K562 (cell line): Measurements from ENCODE around the gene HLTF. TPM values are rescaled to one million over a fixed set of nuclear protein-coding genes. Genes with fewer than 3 reads are reported as not detected.

ENCODE experiments used
- BCLAF1 ChIP-seq, 2 experiments: fragments of 450-650 bp in 1 of 2; IDR thresholded peaks; 2 replicates each; pipeline ENCODE4 v1.6.1; 2011 to 2017; ENCODE audit warnings: low read depth in 2 of 2, antibody characterized with exemption in 1 of 2, borderline replicate concordance in 1 of 2, low read length in 1 of 2, mild to moderate bottlenecking in 1 of 2, mixed read lengths in 1 of 2; ENCODE audit not compliant: control insufficient read depth in 1 of 2
- FOXO4 ChIP-seq: fragments of 450-650 bp; formaldehyde crosslinking; IDR thresholded peaks from 2 replicates; pipeline ENCODE4 v1.4.0; 2020; ENCODE audit warnings: mild to moderate bottlenecking, moderate library complexity
- MTA3 ChIP-seq: fragments of 450-650 bp; formaldehyde crosslinking; IDR thresholded peaks from 2 replicates; pipeline ENCODE4 v1.6.1; 2017; ENCODE audit warnings: mild to moderate bottlenecking, borderline replicate concordance
- NR2F6 ChIP-seq: fragments of 450-650 bp; formaldehyde crosslinking; IDR thresholded peaks from 2 replicates; pipeline ENCODE4 v1.4.0; 2020; ENCODE audit warnings: mild to moderate bottlenecking
- RERE ChIP-seq: sonication (generic); formaldehyde crosslinking; IDR thresholded peaks from 2 replicates; pipeline ENCODE4 v1.8.0; 2023; ENCODE audit warnings: missing genetic modification reagents, mild to moderate bottlenecking, borderline replicate concordance
- SFPQ ChIP-seq: fragments of 200-400 bp; formaldehyde crosslinking; IDR thresholded peaks from 2 replicates; pipeline ENCODE4 v1.6.1; 2017; ENCODE audit warnings: mild to moderate bottlenecking, low read depth, low read length, moderate library complexity
- UBTF ChIP-seq, 2 experiments: IDR thresholded peaks; 2 replicates each; pipeline ENCODE4 v1.6.1; 2012; ENCODE audit warnings: improper control_type of control experiment in 2 of 2, low read depth in 2 of 2, low read length in 2 of 2, borderline replicate concordance in 1 of 2
- polyA plus RNA-seq, 8 experiments: library from polyadenylated mRNA; depleted of rRNA in 4 of 8; stranded (reverse) in 5 of 8; unstranded in 3 of 8; fragments of >200 nt; fragmentation: Nextera tagmentation in 2 of 8; fragmentation: Illumina TruSeq in 1 of 8; extraction: Ambion mirVana in 2 of 8; extraction: Trizol in 1 of 8; gene quantifications; 2 replicates each; pipeline versions ENCODE4 v1.2.1 to v1.2.3, GENCODE V29; 2011 to 2014; ENCODE audit warnings: inconsistent platforms in 1 of 8, missing spikeins in 1 of 8
- total RNA-seq, 7 experiments: library from RNA; depleted of rRNA in 6 of 7; stranded (reverse); fragments of >200 nt in 6 of 7; fragmentation: Illumina TruSeq in 2 of 7; extraction: Trizol in 2 of 7; gene quantifications; 2 replicates each; pipeline versions ENCODE4 v1.2.1 to v1.2.3, GENCODE V29; 2011 to 2021; ENCODE audit warnings: low replicate concordance in 1 of 7

The HLTF gene
- total and polyA plus RNA-seq, 9 of the 15 experiments (the other 6 are each of a cell fraction or from before 2014, with no cell fraction given): 35.1 to 82.4 (median 50.4) TPM

- no peak for TF ChIP-seq BCLAF1 (IDR thresholded peaks at IDR 0.05; ENCODE audit: borderline replicate concordance in 1 of 2, control insufficient read depth in 1 of 2, low read depth in 2 of 2, low read length in 1 of 2)
- TF ChIP-seq NR2F6 (CRISPR knock-in tag): no peak
- peak; percentile 93; the same call in 1 of the 2 replicates for TF ChIP-seq MTA3
- no peak for TF ChIP-seq FOXO4 (CRISPR knock-in tag)
- peak; percentile 95 to 98; a peak in 3 of 4 replicates for TF ChIP-seq UBTF (IDR thresholded peaks at IDR 0.05; ENCODE audit: borderline replicate concordance in 1 of 2, low read depth in 2 of 2, low read length in 2 of 2)
- TF ChIP-seq SFPQ: no peak
- no peak for TF ChIP-seq RERE (CRISPR knock-in tag)
Measured at GRCh38 chr3:148991219-148992026, 94.9 kb downstream of the HLTF start, which contains the start of gene GYG1 (continued).
